ENCODE measurements around the gene TCFL5.

GRCh38 chr20:62807444-62808210, 54.0 kb downstream of the TCFL5 start:
- TF ChIP-seq CTCF (IDR thresholded peaks at IDR 0.05) (no peak), ETV6 (CRISPR knock-in tag; IDR thresholded peaks at IDR 0.05) (no peak), SP1 (CRISPR knock-in tag; conservative IDR thresholded peaks at IDR 0.05) (no peak), CREM (CRISPR knock-in tag; IDR thresholded peaks at IDR 0.05) (no peak), ATF3 (CRISPR knock-in tag; conservative IDR thresholded peaks at IDR 0.05) (no peak), CREB1 (CRISPR knock-in tag; IDR thresholded peaks at IDR 0.05) (no peak), MAX (CRISPR knock-in tag; IDR thresholded peaks at IDR 0.05) (no peak)

Data from WTC11 (cell line).